Effector CD4-positive, alpha-beta T cell (primary cell): ENCODE results near the gene SUN2.

Experiments used
- DNase-seq: peaks from one replicate; pipeline ENCODE4 v3.0.0-alpha.2; 2020

The SUN2 gene

GRCh38 chr22:38777087-38777671 lies 21.4 kb upstream of the SUN2 start:
- no peak for DNase-seq

- DNase-seq = no peak
Measured at GRCh38 chr22:38776086-38776485, 20.3 kb upstream of the SUN2 start.

- DNase-seq = no peak
Measured at GRCh38 chr22:38775656-38776055, 19.9 kb upstream of the SUN2 start.

- no peak for DNase-seq
Measured at GRCh38 chr22:38774496-38775166, 18.8 kb upstream of the SUN2 start.

GRCh38 chr22:38773363-38773946 lies 17.7 kb upstream of the SUN2 start:
- DNase-seq = no peak

- no peak for DNase-seq
Measured at GRCh38 chr22:38772623-38772873, 16.8 kb upstream of the SUN2 start.

GRCh38 chr22:38770257-38770949 lies 14.6 kb upstream of the SUN2 start:
- no peak for DNase-seq

- DNase-seq = no peak
Measured at GRCh38 chr22:38768036-38768435, 12.2 kb upstream of the SUN2 start.

GRCh38 chr22:38767313-38767712 lies 11.5 kb upstream of the SUN2 start:
- no peak for DNase-seq

GRCh38 chr22:38766076-38766777 lies 10.4 kb upstream of the SUN2 start:
- DNase-seq = no peak

- DNase-seq = no peak
Measured at GRCh38 chr22:38762551-38762983, 6.8 kb upstream of the SUN2 start.

GRCh38 chr22:38761202-38762162 lies 5.7 kb upstream of the SUN2 start:
- DNase-seq = no peak

GRCh38 chr22:38760477-38761201 lies 4.8 kb upstream of the SUN2 start:
- no peak for DNase-seq

- no peak for DNase-seq
Measured at GRCh38 chr22:38759005-38759404, 3.2 kb upstream of the SUN2 start.

- peak; percentile 67 for DNase-seq
Measured at GRCh38 chr22:38758276-38758945, 2.6 kb upstream of the SUN2 start.

- DNase-seq = no peak
Measured at GRCh38 chr22:38757464-38757757, 1.6 kb upstream of the SUN2 start.

GRCh38 chr22:38756711-38757463 lies 1.1 kb upstream of the SUN2 start:
- DNase-seq = no peak

- DNase-seq = peak; percentile 36
Measured at GRCh38 chr22:38755155-38755910, 465 bp downstream of the SUN2 start.

GRCh38 chr22:38754751-38755154 lies 1.0 kb downstream of the SUN2 start:
- DNase-seq = no peak
